Type B pancreatic cell (in vitro differentiated cells): ENCODE data around the gene ITPRID1. TPM values are rescaled to one million over a fixed set of nuclear protein-coding genes. Genes with fewer than 3 reads are reported as not detected.

Experiments used
- DNase-seq: peaks from one replicate; pipeline ENCODE4 v3.0.0; 2021; ENCODE audit warnings: mixed read lengths; ENCODE audit not compliant: unreplicated experiment; ENCODE audit errors: extremely low spot score
- H3K27ac Mint-ChIP-seq: 2 replicates; pipeline ENCODE4 v1.8.0; 2021; ENCODE audit warnings: mild to moderate bottlenecking, mixed read lengths
- H3K27me3 Mint-ChIP-seq: 2 replicates; pipeline ENCODE4 v1.8.0; 2021; ENCODE audit warnings: mixed read lengths
- H3K36me3 Mint-ChIP-seq: 2 replicates; pipeline ENCODE4 v1.8.0; 2021; ENCODE audit warnings: mixed read lengths
- H3K4me1 Mint-ChIP-seq: one replicate; pipeline ENCODE4 v1.8.0; 2021; ENCODE audit warnings: mixed read lengths; ENCODE audit not compliant: unreplicated experiment
- H3K4me3 Mint-ChIP-seq: 2 replicates; pipeline ENCODE4 v1.8.0; 2021; ENCODE audit warnings: mild to moderate bottlenecking, mixed read lengths
- H3K9me3 Mint-ChIP-seq: 2 replicates; pipeline ENCODE4 v1.8.0; 2021; ENCODE audit warnings: mixed read lengths
- total RNA-seq: library from RNA; stranded (reverse); gene quantifications from 2 replicates; pipeline ENCODE4 v1.2.1, GENCODE V29; 2021; ENCODE audit warnings: low replicate concordance
- TF ChIP-seq, protein P1 (sequence below): fragments of 200-600 bp; sonication (generic); conservative IDR thresholded peaks from 2 replicates; pipeline ENCODE4 v1.5.0; 2021; ENCODE audit warnings: antibody characterized with exemption, mild to moderate bottlenecking

The ITPRID1 gene
- total RNA-seq, 1 donor from 2014 or later = 0.14 TPM

DNA sequence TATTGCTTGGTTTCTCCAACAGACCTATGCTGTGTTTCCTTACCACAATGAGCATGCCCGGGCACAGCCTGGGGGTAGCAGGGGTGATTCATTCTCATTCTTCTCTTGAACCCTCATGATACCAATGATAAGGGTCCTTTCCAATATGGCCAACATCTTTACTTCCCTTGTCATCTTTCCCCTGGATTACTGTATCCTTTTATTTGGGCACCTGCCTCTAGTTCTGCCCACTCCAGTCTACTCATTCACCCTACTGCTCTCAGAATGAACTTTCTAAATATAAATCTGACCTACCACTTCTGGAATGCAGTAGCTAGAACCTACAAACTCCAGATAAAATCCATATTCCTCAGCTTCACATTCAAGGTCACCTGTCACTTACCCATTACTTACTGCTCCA lies 26.4 kb upstream of the ITPRID1 start:
- DNase-seq = no peak
- Mint-ChIP-seq H3K4me3 (no peak overlapping the region), H3K27ac (no peak overlapping the region), H3K27me3 (peaks cover 3% of the 10 kb centered on the region), H3K36me3 (no peaks in the 10 kb centered on the region), H3K9me3 (no peaks in the 10 kb centered on the region), H3K4me1 (no peaks in the 10 kb centered on the region)
- TF ChIP-seq, protein P1, sequence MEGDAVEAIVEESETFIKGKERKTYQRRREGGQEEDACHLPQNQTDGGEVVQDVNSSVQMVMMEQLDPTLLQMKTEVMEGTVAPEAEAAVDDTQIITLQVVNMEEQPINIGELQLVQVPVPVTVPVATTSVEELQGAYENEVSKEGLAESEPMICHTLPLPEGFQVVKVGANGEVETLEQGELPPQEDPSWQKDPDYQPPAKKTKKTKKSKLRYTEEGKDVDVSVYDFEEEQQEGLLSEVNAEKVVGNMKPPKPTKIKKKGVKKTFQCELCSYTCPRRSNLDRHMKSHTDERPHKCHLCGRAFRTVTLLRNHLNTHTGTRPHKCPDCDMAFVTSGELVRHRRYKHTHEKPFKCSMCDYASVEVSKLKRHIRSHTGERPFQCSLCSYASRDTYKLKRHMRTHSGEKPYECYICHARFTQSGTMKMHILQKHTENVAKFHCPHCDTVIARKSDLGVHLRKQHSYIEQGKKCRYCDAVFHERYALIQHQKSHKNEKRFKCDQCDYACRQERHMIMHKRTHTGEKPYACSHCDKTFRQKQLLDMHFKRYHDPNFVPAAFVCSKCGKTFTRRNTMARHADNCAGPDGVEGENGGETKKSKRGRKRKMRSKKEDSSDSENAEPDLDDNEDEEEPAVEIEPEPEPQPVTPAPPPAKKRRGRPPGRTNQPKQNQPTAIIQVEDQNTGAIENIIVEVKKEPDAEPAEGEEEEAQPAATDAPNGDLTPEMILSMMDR = no peak

DNA sequence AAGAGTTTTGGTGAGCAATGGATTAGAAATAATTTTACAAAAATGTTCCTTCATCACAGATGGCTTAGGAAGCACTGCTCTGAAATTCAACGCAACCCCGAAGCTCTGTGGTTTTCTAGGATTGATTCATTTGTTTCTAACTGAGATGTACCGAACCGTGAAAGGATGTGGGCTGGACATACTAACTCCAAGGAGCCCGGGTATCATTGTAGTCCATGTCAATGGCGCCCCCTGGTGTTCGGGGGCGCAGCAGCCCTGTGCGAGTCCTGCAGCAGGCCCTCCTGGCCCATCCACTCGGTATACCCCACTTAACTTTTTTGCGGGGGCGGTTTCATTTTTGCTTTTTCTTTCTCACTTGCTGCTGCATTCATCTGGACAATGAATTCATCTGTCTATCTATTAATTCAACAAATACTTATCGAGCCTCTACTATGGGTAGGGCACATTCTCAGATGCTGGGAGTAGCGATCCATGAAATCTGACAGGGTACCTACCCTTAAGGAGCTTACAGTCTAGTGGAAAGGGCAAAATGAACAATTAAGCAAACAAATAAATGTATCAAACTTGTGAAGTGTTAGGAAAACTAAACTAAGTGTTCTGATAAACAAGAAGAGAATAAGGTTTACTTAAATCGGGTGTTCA lies 25.2 kb upstream of the ITPRID1 start:
- H3K4me1 Mint-ChIP-seq = no peaks in the 10 kb centered on the region
- H3K27ac Mint-ChIP-seq = no peak overlapping the region

DNA sequence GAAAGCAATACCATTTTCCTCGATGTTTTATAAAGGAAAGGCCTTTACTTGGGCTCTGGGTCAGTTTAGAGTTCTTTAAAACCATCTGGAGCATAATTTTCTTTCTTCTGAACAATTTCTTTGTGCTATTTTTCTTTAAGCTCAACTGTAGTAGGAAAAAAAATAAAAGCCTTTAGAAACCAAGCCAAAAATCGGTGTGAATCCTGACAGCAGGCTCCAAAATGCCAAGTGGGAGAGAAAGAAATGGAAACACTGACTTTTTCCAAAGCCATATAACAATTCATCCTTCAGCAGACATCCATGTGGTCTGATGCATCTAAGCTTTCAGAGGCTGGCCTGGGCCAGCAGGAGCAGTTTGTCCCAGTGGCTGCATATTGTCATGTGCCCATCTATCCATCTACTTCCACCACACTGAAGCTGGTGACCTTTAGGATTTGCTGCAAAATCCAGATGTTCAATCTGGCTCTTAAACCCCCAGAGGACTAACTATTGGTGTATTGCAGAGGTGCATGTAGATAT lies 23.0 kb upstream of the ITPRID1 start:
- no peaks in the 10 kb centered on the region for H3K27me3 Mint-ChIP-seq
- DNase-seq = no peak
- peaks cover 3% of the 10 kb centered on the region for H3K4me1 Mint-ChIP-seq
- TF ChIP-seq, protein P1 = no peak
- H3K4me3 Mint-ChIP-seq = no peak overlapping the region
- H3K9me3 Mint-ChIP-seq = no peaks in the 10 kb centered on the region
- no peak overlapping the region for H3K27ac Mint-ChIP-seq
- H3K36me3 Mint-ChIP-seq = no peaks in the 10 kb centered on the region

More for the DNA sequence above, 25.2 kb upstream of the ITPRID1 start:
- Mint-ChIP-seq H3K9me3 (no peaks in the 10 kb centered on the region), H3K27me3 (no peaks in the 10 kb centered on the region), H3K36me3 (no peaks in the 10 kb centered on the region), H3K4me3 (no peak overlapping the region)
- TF ChIP-seq, protein P1 = peak; percentile 74
- no peak for DNase-seq

DNA sequence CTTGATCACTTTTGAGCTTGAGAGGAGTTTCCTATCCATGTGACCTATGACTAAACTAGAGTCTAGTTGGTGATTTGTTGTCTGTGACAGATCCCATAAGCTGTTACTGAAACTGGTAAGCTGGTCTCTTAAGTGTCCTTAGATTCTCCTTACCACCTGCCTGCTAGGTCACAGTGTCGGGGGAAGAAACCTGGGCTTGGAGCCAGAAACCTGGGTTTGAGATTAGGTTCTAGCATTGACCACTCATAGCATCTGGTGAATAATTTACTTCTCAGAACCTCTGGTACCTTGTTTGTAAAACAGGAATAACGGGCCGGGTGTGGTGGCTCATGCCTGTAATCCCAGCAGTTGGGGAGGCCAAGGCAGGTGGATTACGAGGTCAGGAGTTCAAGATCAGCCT lies 21.8 kb upstream of the ITPRID1 start:
- Mint-ChIP-seq H3K9me3 (no peaks in the 10 kb centered on the region), H3K4me3 (no peak overlapping the region), H3K27me3 (no peaks in the 10 kb centered on the region), H3K27ac (no peak overlapping the region), H3K4me1 (peaks cover 3% of the 10 kb centered on the region), H3K36me3 (no peaks in the 10 kb centered on the region)
- no peak for DNase-seq
- TF ChIP-seq, protein P1 = no peak

DNA sequence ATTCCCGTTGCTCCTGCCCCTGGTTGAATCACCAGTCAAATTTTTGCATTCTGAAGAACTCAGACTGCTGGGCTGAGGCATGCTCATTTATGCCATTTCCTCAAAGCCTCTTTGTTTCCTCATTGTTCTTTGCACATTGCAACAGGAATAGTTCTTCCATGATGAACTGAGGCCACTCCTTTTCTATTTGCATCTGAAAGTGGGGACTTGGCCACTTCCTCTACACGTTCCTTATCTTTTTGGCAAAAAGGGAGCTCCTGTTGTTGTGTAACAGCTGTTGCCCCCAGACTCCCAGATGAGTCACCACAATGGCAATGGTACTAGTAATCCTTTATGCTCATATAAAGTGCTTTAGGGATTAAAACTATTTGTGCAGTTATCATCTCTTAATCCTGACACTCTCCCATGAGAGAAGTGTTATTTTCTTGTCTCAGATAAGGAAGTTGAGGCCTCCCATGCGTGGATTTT lies 20.1 kb upstream of the ITPRID1 start:
- Mint-ChIP-seq H3K36me3 (no peaks in the 10 kb centered on the region), H3K4me3 (no peak overlapping the region), H3K9me3 (no peaks in the 10 kb centered on the region), H3K27ac (peak overlapping the region; percentile 40), H3K4me1 (peaks cover 3% of the 10 kb centered on the region), H3K27me3 (no peaks in the 10 kb centered on the region)
- TF ChIP-seq, protein P1 = no peak
- DNase-seq = no peak
